Colonic mucosa (tissue), 4 donors: ENCODE data around the gene ADORA2A. TPM values are rescaled to one million over a fixed set of nuclear protein-coding genes. Genes with fewer than 3 reads are reported as not detected.

Source experiments
- DNase-seq: peaks from one replicate; pipeline ENCODE4 v3.0.0-alpha.2; 2020
- H3K27ac ChIP-seq: fragments of 200-600 bp; one replicate; pipeline ENCODE4 v1.8.0; 2021
- H3K27me3 ChIP-seq: fragments of 200-600 bp; one replicate; pipeline ENCODE4 v1.8.0; 2021
- H3K36me3 ChIP-seq: fragments of 200-600 bp; one replicate; pipeline ENCODE4 v1.8.0; 2021
- H3K4me1 ChIP-seq: fragments of 200-600 bp; one replicate; pipeline ENCODE4 v1.8.0; 2021; ENCODE audit warnings: mild to moderate bottlenecking
- H3K4me3 ChIP-seq: fragments of 200-600 bp; one replicate; pipeline ENCODE4 v1.8.0; 2021
- H3K9ac ChIP-seq, 2 donors: one replicate each; pipeline ENCODE4 v1.7.0; 2013; ENCODE audit warnings: control low read depth in 2 of 2, low read depth in 2 of 2, low read length in 2 of 2
- H3K9me3 ChIP-seq: fragments of 200-600 bp; one replicate; pipeline ENCODE4 v1.8.0; 2021
- intact Hi-C: fragments of 100-400 bp; cut with DNase I; formaldehyde crosslinking; loops from one replicate; pipeline ENCODE4 v1.14.1; 2022
- total RNA-seq, 2 donors: library from RNA; stranded (reverse); fragmentation: NEBNext Ultra II Directional in 1 of 2; extraction: Animal tissue kit (Norgen Biotek cat#: 25700) in 1 of 2; gene quantifications; one replicate each; pipeline ENCODE4 v1.2.1, GENCODE V29; 2021
- TF ChIP-seq, protein P1 (sequence below): fragments of 200-600 bp; IDR thresholded peaks from one replicate; pipeline ENCODE4 v1.8.0; 2022; ENCODE audit warnings: antibody characterized with exemption, mild to moderate bottlenecking
- donor health status: healthy.
- donor health status: DM: no; HTN: no; CAD: no.
- donor health status: DM: no; HTN: no; CAD: no.

Gene ADORA2A
- total RNA-seq, 2 donors from 2014 or later, result 1.5 to 2.5 TPM

DNA sequence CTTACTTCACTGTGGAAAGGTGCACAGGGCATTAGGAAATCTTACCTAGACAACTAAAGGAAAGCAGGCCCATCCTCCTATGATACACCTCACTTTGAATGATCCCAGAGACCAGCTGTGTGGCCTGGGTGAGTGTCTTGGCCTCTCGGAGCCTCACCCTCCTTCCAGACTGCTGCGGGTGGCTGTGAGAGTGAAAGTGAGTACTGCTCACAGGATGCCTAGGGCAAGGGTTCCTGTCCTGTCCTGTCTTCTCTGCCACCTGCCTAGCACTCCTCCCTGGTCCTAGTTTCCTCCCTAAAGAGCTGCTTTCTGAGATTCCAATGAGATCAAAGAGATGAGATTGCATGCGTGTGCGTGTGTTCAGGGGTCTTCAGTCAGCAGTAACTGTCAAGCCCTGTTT, 19.5 kb upstream of the ADORA2A start:
- intact Hi-C loops, result no loop called here
- H3K27ac ChIP-seq, result no peak overlapping the region
- H3K9me3 ChIP-seq, result no peaks in the 10 kb centered on the region
- TF ChIP-seq, protein P1, sequence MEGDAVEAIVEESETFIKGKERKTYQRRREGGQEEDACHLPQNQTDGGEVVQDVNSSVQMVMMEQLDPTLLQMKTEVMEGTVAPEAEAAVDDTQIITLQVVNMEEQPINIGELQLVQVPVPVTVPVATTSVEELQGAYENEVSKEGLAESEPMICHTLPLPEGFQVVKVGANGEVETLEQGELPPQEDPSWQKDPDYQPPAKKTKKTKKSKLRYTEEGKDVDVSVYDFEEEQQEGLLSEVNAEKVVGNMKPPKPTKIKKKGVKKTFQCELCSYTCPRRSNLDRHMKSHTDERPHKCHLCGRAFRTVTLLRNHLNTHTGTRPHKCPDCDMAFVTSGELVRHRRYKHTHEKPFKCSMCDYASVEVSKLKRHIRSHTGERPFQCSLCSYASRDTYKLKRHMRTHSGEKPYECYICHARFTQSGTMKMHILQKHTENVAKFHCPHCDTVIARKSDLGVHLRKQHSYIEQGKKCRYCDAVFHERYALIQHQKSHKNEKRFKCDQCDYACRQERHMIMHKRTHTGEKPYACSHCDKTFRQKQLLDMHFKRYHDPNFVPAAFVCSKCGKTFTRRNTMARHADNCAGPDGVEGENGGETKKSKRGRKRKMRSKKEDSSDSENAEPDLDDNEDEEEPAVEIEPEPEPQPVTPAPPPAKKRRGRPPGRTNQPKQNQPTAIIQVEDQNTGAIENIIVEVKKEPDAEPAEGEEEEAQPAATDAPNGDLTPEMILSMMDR, result no peak
- no peaks in the 10 kb centered on the region for H3K36me3 ChIP-seq
- DNase-seq, result no peak
- H3K4me1 ChIP-seq, result peaks cover 7% of the 10 kb centered on the region
- no peak overlapping the region for H3K9ac ChIP-seq
- H3K4me3 ChIP-seq, result no peak overlapping the region
- no peaks in the 10 kb centered on the region for H3K27me3 ChIP-seq

DNA sequence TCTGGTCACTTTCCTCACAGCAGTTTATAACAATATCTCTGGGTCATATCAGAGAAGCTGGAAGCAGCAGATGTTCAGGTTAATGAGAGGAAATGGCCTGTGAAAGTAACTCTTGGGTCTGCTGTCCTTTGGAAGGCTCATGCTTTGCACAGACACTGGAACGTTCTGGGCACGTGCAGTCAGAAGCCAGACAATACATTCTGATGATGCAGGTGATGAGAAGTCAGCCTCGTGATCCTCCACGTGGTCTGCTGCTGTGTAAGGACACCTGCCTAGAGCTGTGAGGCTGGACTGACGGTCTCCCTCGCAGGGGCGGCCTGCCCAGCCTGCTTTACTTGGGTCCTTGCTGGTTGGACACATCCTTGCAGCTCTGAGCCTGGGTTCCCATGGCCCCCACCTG, 18.8 kb upstream of the ADORA2A start:
- Histone ChIP-seq H3K27me3 (no peaks in the 10 kb centered on the region), H3K9ac (no peak overlapping the region), H3K4me1 (peaks cover under 1% of the 10 kb centered on the region), H3K4me3 (no peak overlapping the region), H3K9me3 (no peaks in the 10 kb centered on the region), H3K36me3 (no peaks in the 10 kb centered on the region), H3K27ac (no peak overlapping the region)
- TF ChIP-seq, protein P1, result no peak
- DNase-seq, result no peak
- intact Hi-C loops, result no loop called here

DNA sequence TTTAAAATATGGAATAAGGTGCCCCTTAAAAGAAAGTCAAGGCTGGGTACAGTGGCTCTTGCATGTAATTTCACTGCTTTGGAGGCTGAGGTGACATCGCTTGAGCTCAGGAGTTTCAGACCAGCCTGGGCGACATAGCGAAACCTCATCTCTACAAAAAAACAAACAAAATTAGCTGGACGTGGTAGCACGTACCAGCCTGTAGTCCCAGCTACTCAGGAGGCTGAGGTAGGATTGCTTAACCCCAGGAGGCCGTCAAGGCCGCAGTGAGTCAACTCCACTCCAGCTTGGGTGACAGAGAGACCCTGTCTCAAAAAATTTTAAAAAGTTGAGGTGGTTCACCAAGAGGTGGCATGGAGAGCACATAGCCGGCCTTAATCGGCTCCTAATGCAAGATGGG, 17.7 kb upstream of the ADORA2A start:
- no peak for DNase-seq
- no peaks in the 10 kb centered on the region for H3K36me3 ChIP-seq

DNA sequence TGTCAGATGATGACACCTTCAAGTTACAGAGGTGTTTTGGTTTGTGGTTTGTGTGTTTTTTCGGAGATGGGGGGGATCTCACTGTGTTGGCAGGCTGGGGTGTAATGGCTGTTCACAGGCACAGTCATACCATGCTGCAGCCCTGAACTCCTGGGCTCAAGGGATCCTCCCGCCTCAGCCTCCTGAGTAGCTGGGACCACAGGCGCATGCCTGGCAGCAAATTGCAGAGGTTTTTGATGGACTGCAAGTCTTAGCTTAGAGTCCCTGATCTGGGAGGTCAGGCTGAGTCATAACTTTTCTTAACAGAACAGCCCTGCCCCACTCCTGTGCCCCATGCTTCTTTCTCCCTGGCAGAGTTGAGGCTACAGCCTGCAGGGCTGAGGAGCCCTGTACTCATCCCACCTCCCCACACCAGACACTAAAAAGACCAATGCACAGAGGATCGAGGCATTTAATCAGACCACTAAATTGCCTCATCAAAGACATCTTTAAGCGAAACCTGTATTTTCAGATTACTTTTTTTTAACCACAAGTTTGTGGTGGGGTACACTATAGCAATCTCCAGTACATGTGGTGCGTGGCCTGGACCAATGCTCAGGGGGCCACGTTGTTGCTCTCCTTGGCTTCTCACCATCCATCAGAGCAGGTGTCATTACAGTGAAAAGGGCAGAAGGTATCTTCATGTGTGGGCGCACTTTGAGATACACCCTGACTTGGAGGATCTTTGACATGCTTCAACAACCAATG, 17.1 kb upstream of the ADORA2A start:
- H3K4me3 ChIP-seq, result no peak overlapping the region
- H3K4me1 ChIP-seq, result no peaks in the 10 kb centered on the region
- intact Hi-C loops, result no loop called here
- DNase-seq, result no peak
- H3K9me3 ChIP-seq, result no peaks in the 10 kb centered on the region
- no peak overlapping the region for H3K9ac ChIP-seq
- H3K27ac ChIP-seq, result no peak overlapping the region
- H3K36me3 ChIP-seq, result no peaks in the 10 kb centered on the region
- TF ChIP-seq, protein P1, result no peak
- H3K27me3 ChIP-seq, result no peaks in the 10 kb centered on the region

More for the DNA sequence above, 17.7 kb upstream of the ADORA2A start:
- H3K27ac ChIP-seq, result no peak overlapping the region
- no peaks in the 10 kb centered on the region for H3K27me3 ChIP-seq
- H3K9ac ChIP-seq, result no peak overlapping the region
- TF ChIP-seq, protein P1, result no peak
- intact Hi-C loops, result no loop called here
- no peaks in the 10 kb centered on the region for H3K4me1 ChIP-seq
- no peak overlapping the region for H3K4me3 ChIP-seq
- H3K9me3 ChIP-seq, result no peaks in the 10 kb centered on the region

DNA sequence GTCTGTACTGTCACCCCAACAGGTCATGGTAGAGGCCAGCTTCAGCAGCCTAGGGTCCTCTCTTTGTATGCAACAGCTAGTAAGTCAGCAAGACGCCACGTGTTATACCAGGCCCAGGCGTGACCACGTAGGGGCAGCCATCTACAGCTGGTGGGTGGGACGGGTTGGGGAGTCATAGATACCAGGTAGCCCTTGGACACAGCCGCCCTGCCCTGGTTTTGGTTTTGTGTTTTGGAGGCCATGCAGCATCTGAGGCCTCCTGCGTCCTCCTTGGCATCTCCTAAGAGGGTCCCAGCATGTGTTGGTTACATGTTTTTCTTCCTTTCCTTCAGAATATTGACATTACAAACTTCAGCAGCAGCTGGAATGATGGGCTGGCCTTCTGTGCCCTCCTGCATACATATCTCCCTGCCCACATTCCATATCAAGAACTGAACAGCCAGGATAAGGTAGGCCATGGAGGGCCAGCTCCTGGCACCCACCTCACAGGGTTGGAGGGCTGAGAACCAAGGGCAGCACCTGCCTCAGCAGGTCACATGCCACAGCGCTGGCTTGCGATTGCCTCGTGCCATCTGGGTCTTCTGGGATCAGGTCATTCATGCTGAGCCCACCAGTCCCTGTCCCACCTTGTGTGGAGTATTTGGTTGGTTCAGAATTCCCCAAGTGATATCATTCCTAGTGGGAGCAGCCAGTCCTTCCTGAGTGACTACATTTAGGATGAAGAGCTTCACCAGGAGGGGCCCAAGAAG, 16.0 kb upstream of the ADORA2A start:
- no peak for DNase-seq

More for the DNA sequence above, 16.0 kb upstream of the ADORA2A start:
- no peaks in the 10 kb centered on the region for H3K27me3 ChIP-seq
- no peak overlapping the region for H3K4me3 ChIP-seq
- TF ChIP-seq, protein P1, result no peak
- no peak overlapping the region for H3K27ac ChIP-seq
- intact Hi-C loops, result no loop called here
- H3K9ac ChIP-seq, result no peak overlapping the region
- no peaks in the 10 kb centered on the region for H3K9me3 ChIP-seq
- no peaks in the 10 kb centered on the region for H3K4me1 ChIP-seq
- H3K36me3 ChIP-seq, result no peaks in the 10 kb centered on the region
